Suprapubic skin (tissue), 4 donors: ENCODE results near the gene HOXC13. TPM values are rescaled to one million over a fixed set of nuclear protein-coding genes. Genes with fewer than 3 reads are reported as not detected.

Experiments used
- DNase-seq, 2 donors: peaks; one replicate each; pipeline ENCODE4 v3.0.0-alpha.2; 2019; ENCODE audit warnings: low spot score in 2 of 2
- H3K27ac ChIP-seq: fragments of 200-600 bp; sonication (generic); one replicate; pipeline ENCODE4 v1.5.1; 2019
- H3K27me3 ChIP-seq: fragments of 200-600 bp; sonication (generic); one replicate; pipeline ENCODE4 v1.5.1; 2019
- H3K36me3 ChIP-seq: fragments of 200-600 bp; sonication (generic); one replicate; pipeline ENCODE4 v1.5.1; 2019
- H3K4me1 ChIP-seq: fragments of 200-600 bp; sonication (generic); one replicate; pipeline ENCODE4 v1.5.1; 2019
- H3K4me3 ChIP-seq: fragments of 200-600 bp; sonication (generic); one replicate; pipeline ENCODE4 v1.5.1; 2019; ENCODE audit warnings: mild to moderate bottlenecking
- H3K9me3 ChIP-seq: fragments of 200-600 bp; sonication (generic); one replicate; pipeline ENCODE4 v1.5.1; 2019
- CTCF ChIP-seq, 2 donors: fragments of 200-600 bp in 1 of 2; fragments of 450-650 bp in 1 of 2; sonication (generic) in 1 of 2; IDR thresholded peaks; one replicate each; pipeline ENCODE4 v1.5.1; 2016 to 2019; ENCODE audit warnings: antibody characterized with exemption in 2 of 2, mild to moderate bottlenecking in 1 of 2, moderate library complexity in 1 of 2
- EP300 ChIP-seq: sonication (generic); formaldehyde crosslinking; IDR thresholded peaks from one replicate; pipeline ENCODE4 v1.6.1; 2017; ENCODE audit warnings: antibody characterized with exemption
- POLR2A ChIP-seq, 2 donors: fragments of 450-650 bp; IDR thresholded peaks; one replicate each; pipeline ENCODE4 v1.6.1; 2017; ENCODE audit warnings: antibody characterized with exemption in 2 of 2, mild to moderate bottlenecking in 2 of 2, moderate library complexity in 2 of 2
- POLR2AphosphoS5 ChIP-seq, 3 donors: sonication (generic); formaldehyde crosslinking; IDR thresholded peaks; one replicate each; pipeline ENCODE4 v1.6.1; 2017; ENCODE audit warnings: antibody characterized with exemption in 3 of 3
- WGBS: methylation state at CpG from one replicate; pipeline ENCODE4 v1.1.5; 2018; 5-methylcytosine and 5-hydroxymethylcytosine counted together
- total RNA-seq, 4 donors: library from RNA; depleted of rRNA; stranded (reverse); fragments of >200 nt; gene quantifications; one replicate each; pipeline ENCODE4 v1.1.0, GENCODE V29; 2016

Gene HOXC13
- total RNA-seq, 4 donors from 2014 or later: 5.3 to 16.7 (median 10.2) TPM

- peak overlapping the region; percentile 84 for H3K27ac ChIP-seq
- H3K4me3 ChIP-seq: peak overlapping the region; percentile 65
- no peaks in the 10 kb centered on the region for H3K36me3 ChIP-seq
- no peak for TF ChIP-seq POLR2A (IDR thresholded peaks at IDR 0.05)
- peaks cover 72% of the 10 kb centered on the region for H3K4me1 ChIP-seq
- WGBS: 33% methylated on average over 31 of the region's 31 CpGs
- DNase-seq: no peak
- H3K27me3 ChIP-seq: peaks cover 81% of the 10 kb centered on the region
- H3K9me3 ChIP-seq: no peaks in the 10 kb centered on the region
These were observed 37.0 kb downstream of the HOXC13 start for GRCh38 chr12:53975479-53976152.

GRCh38 chr12:53976172-53976822, 37.7 kb downstream of the HOXC13 start:
- DNase-seq: no peak
- no peak overlapping the region for H3K4me3 ChIP-seq
- no peaks in the 10 kb centered on the region for H3K36me3 ChIP-seq
- peaks cover 72% of the 10 kb centered on the region for H3K4me1 ChIP-seq
- peaks cover 80% of the 10 kb centered on the region for H3K27me3 ChIP-seq
- 36% methylated on average over 20 of the region's 21 CpGs for WGBS
- TF ChIP-seq CTCF (IDR thresholded peaks at IDR 0.05) (no peak), POLR2A (IDR thresholded peaks at IDR 0.05) (no peak), EP300 (no peak), POLR2AphosphoS5 (IDR thresholded peaks at IDR 0.05) (no peak)
- peak overlapping the region; percentile 84 for H3K27ac ChIP-seq
- H3K9me3 ChIP-seq: no peaks in the 10 kb centered on the region

- Histone ChIP-seq H3K4me1 (peaks cover 77% of the 10 kb centered on the region), H3K27ac (peak overlapping the region; percentile 84), H3K4me3 (no peak overlapping the region), H3K27me3 (peaks cover 78% of the 10 kb centered on the region), H3K9me3 (no peaks in the 10 kb centered on the region), H3K36me3 (no peaks in the 10 kb centered on the region)
- TF ChIP-seq EP300: no peak
- no peak for TF ChIP-seq POLR2A (IDR thresholded peaks at IDR 0.05)
- no peak for TF ChIP-seq CTCF (IDR thresholded peaks at IDR 0.05)
- no peak for TF ChIP-seq POLR2AphosphoS5 (IDR thresholded peaks at IDR 0.05)
- whole genome bisulfite sequencing: 56% methylated on average over 9 of the region's 9 CpGs
- DNase-seq: no peak
These were observed 38.4 kb downstream of the HOXC13 start for GRCh38 chr12:53976823-53977595.

GRCh38 chr12:53977596-53978445, 39.2 kb downstream of the HOXC13 start:
- Histone ChIP-seq H3K4me1 (peaks cover 71% of the 10 kb centered on the region), H3K27ac (peak overlapping the region; percentile 73), H3K36me3 (no peaks in the 10 kb centered on the region), H3K27me3 (peaks cover 77% of the 10 kb centered on the region), H3K9me3 (no peaks in the 10 kb centered on the region), H3K4me3 (no peak overlapping the region)
- WGBS: 25% methylated on average over 11 of the region's 11 CpGs
- DNase-seq: no peak
- TF ChIP-seq EP300: no peak
- no peak for TF ChIP-seq POLR2A (IDR thresholded peaks at IDR 0.05)
- no peak for TF ChIP-seq POLR2AphosphoS5 (IDR thresholded peaks at IDR 0.05)

- Histone ChIP-seq H3K4me3 (no peak overlapping the region), H3K9me3 (no peaks in the 10 kb centered on the region), H3K36me3 (no peaks in the 10 kb centered on the region), H3K27ac (peak overlapping the region; percentile 73), H3K4me1 (peaks cover 69% of the 10 kb centered on the region), H3K27me3 (peaks cover 78% of the 10 kb centered on the region)
- no peak for TF ChIP-seq POLR2A (IDR thresholded peaks at IDR 0.05)
- TF ChIP-seq EP300: no peak
- TF ChIP-seq POLR2AphosphoS5 (IDR thresholded peaks at IDR 0.05): no peak
- no peak for TF ChIP-seq CTCF (IDR thresholded peaks at IDR 0.05)
- DNase-seq: peak in 1 of 2 donors; percentile 74
- WGBS: 19% methylated on average over 14 of the region's 15 CpGs
These were observed 40.1 kb downstream of the HOXC13 start for GRCh38 chr12:53978477-53979356.
